Smooth muscle cell (in vitro differentiated cells): ENCODE data around the gene KLHL10. TPM values are rescaled to one million over a fixed set of nuclear protein-coding genes. Genes with fewer than 3 reads are reported as not detected.

Experiments used
- DNase-seq: peaks from one replicate; lab custom pipeline; 2025; ENCODE audit not compliant: unreplicated experiment; lab: John Stamatoyannopoulos, UW
- H2AFZ ChIP-seq: fragments of 200-600 bp; sonication (generic); 2 replicates; pipeline ENCODE4 v1.6.0; 2016; ENCODE audit warnings: antibody characterized with exemption, low read depth, mild to moderate bottlenecking
- H3F3A ChIP-seq: fragments of 200-600 bp; sonication (generic); 2 replicates; pipeline ENCODE4 v1.6.0; 2017; ENCODE audit warnings: antibody characterized with exemption, low read depth
- H3K27ac ChIP-seq: fragments of 200-600 bp; sonication (generic); 2 replicates; pipeline ENCODE4 v1.5.1; 2016; ENCODE audit warnings: low read depth, mild to moderate bottlenecking
- H3K27me3 ChIP-seq: fragments of 200-600 bp; sonication (generic); 2 replicates; pipeline ENCODE4 v1.6.1; 2016; ENCODE audit warnings: low read depth, mild to moderate bottlenecking
- H3K36me3 ChIP-seq: fragments of 200-600 bp; sonication (generic); 2 replicates; pipeline ENCODE4 v1.5.1; 2016; ENCODE audit warnings: low read depth
- H3K4me1 ChIP-seq: fragments of 200-600 bp; sonication (generic); 2 replicates; pipeline ENCODE4 v1.5.1; 2016; ENCODE audit warnings: low read depth
- H3K4me2 ChIP-seq: fragments of 200-600 bp; sonication (generic); 2 replicates; pipeline ENCODE4 v1.6.0; 2016; ENCODE audit warnings: mild to moderate bottlenecking
- H3K4me3 ChIP-seq: fragments of 200-600 bp; sonication (generic); 2 replicates; pipeline ENCODE4 v1.5.1; 2016; ENCODE audit warnings: mild to moderate bottlenecking
- H3K79me2 ChIP-seq: fragments of 200-600 bp; sonication (generic); 2 replicates; pipeline ENCODE4 v1.6.0; 2016; ENCODE audit warnings: low read depth, mild to moderate bottlenecking
- H3K9ac ChIP-seq: fragments of 200-600 bp; sonication (generic); 2 replicates; pipeline ENCODE4 v1.6.0; 2016; ENCODE audit warnings: low read depth
- H3K9me3 ChIP-seq: fragments of 200-600 bp; sonication (generic); replicated peaks from 2 replicates; pipeline ENCODE4 v1.5.1; 2016; ENCODE audit warnings: low read depth
- H4K20me1 ChIP-seq: fragments of 200-600 bp; sonication (generic); 2 replicates; pipeline ENCODE4 v1.6.0; 2016; ENCODE audit warnings: low read depth
- CTCF ChIP-seq: fragments of 200-600 bp; sonication (generic); IDR thresholded peaks from 2 replicates; pipeline ENCODE4 v1.5.1; 2017; ENCODE audit warnings: borderline replicate concordance, mild to moderate bottlenecking, antibody characterized with exemption; ENCODE audit not compliant: insufficient read depth, poor library complexity, severe bottlenecking
- WGBS: methylation state at CpG from one replicate; pipeline ENCODE4 v1.1.7; 2016; ENCODE audit warnings: low lambda C conversion rate; 5-methylcytosine and 5-hydroxymethylcytosine counted together
- polyA plus RNA-seq: library from polyadenylated mRNA; unstranded; fragments of >200 nt; fragmentation: Nextera tagmentation; extraction: Ambion mirVana; gene quantifications from 2 replicates; pipeline ENCODE4 v1.2.1, GENCODE V29; 2016
- small RNA-seq: library from RNA; depleted of rRNA; stranded (forward); fragments of <200 nt; gene quantifications from one replicate; pipeline ENCODE3, GENCODE V24; 2014
- total RNA-seq: library from RNA; depleted of rRNA; stranded (reverse); fragments of >200 nt; gene quantifications from 2 replicates; pipeline ENCODE4 v1.2.3, GENCODE V29; 2014

Gene KLHL10
- total and polyA plus RNA-seq, 2 experiments from 2014 or later = not detected

GRCh38 chr17:41894791-41895331, 57.2 kb downstream of the KLHL10 start:
- Histone ChIP-seq H3K9me3 (no peaks in the 10 kb centered on the region), H3K4me3 (no peak overlapping the region), H3K36me3 (peaks cover 18% of the 10 kb centered on the region), H3K4me2 (no peak overlapping the region), H4K20me1 (peaks cover 80% of the 10 kb centered on the region), H3K9ac (no peak overlapping the region), H3K4me1 (no peaks in the 10 kb centered on the region), H3K79me2 (peaks cover 7% of the 10 kb centered on the region), H3K27ac (peak overlapping the region; percentile 70), H2AFZ (no peak overlapping the region), H3F3A (peaks cover 12% of the 10 kb centered on the region), H3K27me3 (no peaks in the 10 kb centered on the region)
- no peak for TF ChIP-seq CTCF
- no peak for DNase-seq
- 59% methylated on average over 7 of the region's 7 CpGs for WGBS

- TF ChIP-seq CTCF = no peak
- Histone ChIP-seq H3K4me1 (no peaks in the 10 kb centered on the region), H3K9ac (no peak overlapping the region), H3K4me3 (no peak overlapping the region), H3F3A (peaks cover 12% of the 10 kb centered on the region), H2AFZ (no peak overlapping the region), H3K9me3 (no peaks in the 10 kb centered on the region), H3K79me2 (peaks cover 7% of the 10 kb centered on the region), H4K20me1 (peaks cover 79% of the 10 kb centered on the region), H3K27me3 (no peaks in the 10 kb centered on the region), H3K36me3 (peaks cover 16% of the 10 kb centered on the region), H3K27ac (peak overlapping the region; percentile 70), H3K4me2 (no peak overlapping the region)
- no peak for DNase-seq
- 78% methylated on average over 5 of the region's 5 CpGs for WGBS
Measured at GRCh38 chr17:41895617-41896016, 58.0 kb downstream of the KLHL10 start.

- Histone ChIP-seq H3K79me2 (peaks cover 7% of the 10 kb centered on the region), H3K9me3 (no peaks in the 10 kb centered on the region), H3K4me1 (no peaks in the 10 kb centered on the region), H3F3A (peaks cover 12% of the 10 kb centered on the region), H3K4me2 (no peak overlapping the region), H4K20me1 (peaks cover 71% of the 10 kb centered on the region), H2AFZ (no peak overlapping the region), H3K27ac (no peak overlapping the region), H3K9ac (no peak overlapping the region), H3K27me3 (no peaks in the 10 kb centered on the region), H3K4me3 (no peak overlapping the region), H3K36me3 (peaks cover 16% of the 10 kb centered on the region)
- 94% methylated on average over 6 of the region's 6 CpGs for WGBS
- TF ChIP-seq CTCF = no peak
- no peak for DNase-seq
Measured at GRCh38 chr17:41896726-41897125, 59.1 kb downstream of the KLHL10 start.

Small RNA genes within 50 kb of the gene (small RNA-seq; reads per million reads assigned to genes)
- not detected for gene AC125257.2

Other genes starting within 250 kb of the KLHL10 start
- 404 and 521 TPM in 2 replicates for gene KRT16, start 225.1 kb upstream of the KLHL10 start, total RNA-seq
- gene KRT16, start 225.1 kb upstream of the KLHL10 start, polyA plus RNA-seq = 304 and 399 TPM in 2 replicates
- 1,301 and 1,591 TPM in 2 replicates for gene KRT17, start 213.2 kb upstream of the KLHL10 start, total RNA-seq
- gene KRT17, start 213.2 kb upstream of the KLHL10 start, polyA plus RNA-seq = 869 and 2,544 TPM in 2 replicates
- 300 and 360 TPM in 2 replicates for gene EIF1, start 148.9 kb upstream of the KLHL10 start, total RNA-seq
- 1,301 and 1,372 TPM in 2 replicates for gene EIF1, start 148.9 kb upstream of the KLHL10 start, polyA plus RNA-seq
- not detected in 2 replicates for gene GAST, start 125.5 kb upstream of the KLHL10 start, total RNA-seq
- gene GAST, start 125.5 kb upstream of the KLHL10 start, polyA plus RNA-seq = 1.2 TPM in 1 of 2 replicates, not detected in the other
- 0.04 and 0.36 TPM in 2 replicates for gene HAP1, start 103.2 kb upstream of the KLHL10 start, total RNA-seq
- 0.54 and 0.73 TPM in 2 replicates for gene HAP1, start 103.2 kb upstream of the KLHL10 start, polyA plus RNA-seq
- 167 and 238 TPM in 2 replicates for gene JUP, start 51.1 kb upstream of the KLHL10 start, total RNA-seq
- 124 and 277 TPM in 2 replicates for gene JUP, start 51.1 kb upstream of the KLHL10 start, polyA plus RNA-seq
- gene P3H4, start 25.9 kb upstream of the KLHL10 start, total RNA-seq = 77.4 and 98.6 TPM in 2 replicates
- gene P3H4, start 25.9 kb upstream of the KLHL10 start, polyA plus RNA-seq = 149 and 186 TPM in 2 replicates
- gene FKBP10, start 24.8 kb upstream of the KLHL10 start, total RNA-seq = 603 and 724 TPM in 2 replicates
- gene FKBP10, start 24.8 kb upstream of the KLHL10 start, polyA plus RNA-seq = 253 and 289 TPM in 2 replicates
- gene NT5C3B, start 1.6 kb upstream of the KLHL10 start, total RNA-seq = 38.4 and 46.8 TPM in 2 replicates
- gene NT5C3B, start 1.6 kb upstream of the KLHL10 start, polyA plus RNA-seq = 72.2 and 76.3 TPM in 2 replicates
- gene KLHL11, start 27.6 kb downstream of the KLHL10 start, total RNA-seq = 23.8 and 29.2 TPM in 2 replicates
- gene KLHL11, start 27.6 kb downstream of the KLHL10 start, polyA plus RNA-seq = 7.9 and 10.0 TPM in 2 replicates
- gene ACLY, start 81.1 kb downstream of the KLHL10 start, total RNA-seq = 188 and 217 TPM in 2 replicates
- 119 and 172 TPM in 2 replicates for gene ACLY, start 81.1 kb downstream of the KLHL10 start, polyA plus RNA-seq
- gene ODAD4, start 92.8 kb downstream of the KLHL10 start, total RNA-seq = 1.5 and 1.7 TPM in 2 replicates
- 3.2 and 3.9 TPM in 2 replicates for gene ODAD4, start 92.8 kb downstream of the KLHL10 start, polyA plus RNA-seq
- gene CNP, start 129.0 kb downstream of the KLHL10 start, total RNA-seq = 28.5 and 34.7 TPM in 2 replicates
- gene CNP, start 129.0 kb downstream of the KLHL10 start, polyA plus RNA-seq = 60.1 and 63.0 TPM in 2 replicates
- gene DNAJC7, start 179.6 kb downstream of the KLHL10 start, total RNA-seq = 44.5 and 69.5 TPM in 2 replicates
- gene DNAJC7, start 179.6 kb downstream of the KLHL10 start, polyA plus RNA-seq = 44.7 and 61.5 TPM in 2 replicates
- gene NKIRAS2, start 182.3 kb downstream of the KLHL10 start, total RNA-seq = 21.3 and 41.3 TPM in 2 replicates
- 50.1 and 54.4 TPM in 2 replicates for gene NKIRAS2, start 182.3 kb downstream of the KLHL10 start, polyA plus RNA-seq
- gene C17orf113, start 212.8 kb downstream of the KLHL10 start, total RNA-seq = 0.49 and 0.54 TPM in 2 replicates
- 0.38 and 0.46 TPM in 2 replicates for gene C17orf113, start 212.8 kb downstream of the KLHL10 start, polyA plus RNA-seq